Measurements from ENCODE around the gene UBR4. TPM values are rescaled to one million over a fixed set of nuclear protein-coding genes. Genes with fewer than 3 reads are reported as not detected.
"Not testable (repeated sequence)": the region's sequence is repeated elsewhere in the genome, so short reads cannot be mapped to it uniquely, and the experiment has no call there.

UBR4 gene
- total RNA-seq, result 100 to 1,000 TPM in 1 of 2 experiments, 10 to 100 TPM in 1; 98.6 to 101 TPM

GRCh38 chr1:19209990-19210771, at the start of gene UBR4:
Gene UBR4 (minus strand): TSS chr1:19210266. CDS start chr1:19210248, 18 bp downstream.
- peak; percentile 97 for DNase-seq
- ChIA-PET CTCF (interaction anchor here (0.9 to 1.2 kb wide), 4 partner anchors 31 to 41 kb away, joined by 3 to 4 read pairs (median 3); partner anchors contain the start of genes EMC1 and MRTO4), POLR2A (interaction anchor here (0.7 to 3.2 kb wide), 24 partner anchors 10 to 307 kb away, joined by 3 to 20 read pairs (median 4); partner anchors contain the start of genes AKR7A2, EMC1, MRTO4 and SLC66A1)
- peak within 1 kb of the TSS; percentile 94 for H3K27ac Mint-ChIP-seq
- H3K27me3 Mint-ChIP-seq, result no peaks in the 10 kb centered on the region
- H3K4me3 Mint-ChIP-seq, result peak within 1 kb of the TSS; percentile 90
- peaks cover 78% of the 10 kb centered on the region for H3K4me1 Mint-ChIP-seq
- peaks cover 22% of the 10 kb centered on the region for H3K36me3 Mint-ChIP-seq (ENCODE audit: low read depth)
- H3K9me3 Mint-ChIP-seq, result no peaks in the 10 kb centered on the region

- Mint-ChIP-seq H3K4me3 (no peak overlapping the region), H3K27ac (peak overlapping the region; percentile 26)
- POLR2A ChIA-PET, result interaction anchor here (0.6 kb wide), 1 partner anchor 90 kb away, joined by 3 read pairs; no protein-coding TSS in a partner anchor
Observed at GRCh38 chr1:19258353-19258752, 48.3 kb upstream of the UBR4 start.

GRCh38 chr1:19257178-19257914, 47.3 kb upstream of the UBR4 start:
- DNase-seq, result no peak
- peak overlapping the region; percentile 63 for H3K27ac Mint-ChIP-seq
- CTCF ChIA-PET, result interaction anchor here (1.3 kb wide), 1 partner anchor 396 kb away, joined by 3 read pairs; no protein-coding TSS in a partner anchor
- peaks cover 31% of the 10 kb centered on the region for H3K4me1 Mint-ChIP-seq
- H3K27me3 Mint-ChIP-seq, result no peaks in the 10 kb centered on the region
- H3K36me3 Mint-ChIP-seq (ENCODE audit: low read depth), result peaks cover 29% of the 10 kb centered on the region
- no peaks in the 10 kb centered on the region for H3K9me3 Mint-ChIP-seq
- H3K4me3 Mint-ChIP-seq, result no peak overlapping the region
- POLR2A ChIA-PET, result no interaction called here

More at GRCh38 chr1:19258353-19258752, 48.3 kb upstream of the UBR4 start:
- CTCF ChIA-PET, result no interaction called here
- H3K27me3 Mint-ChIP-seq, result no peaks in the 10 kb centered on the region
- H3K4me1 Mint-ChIP-seq, result peaks cover 24% of the 10 kb centered on the region
- no peak for DNase-seq
- H3K36me3 Mint-ChIP-seq (ENCODE audit: low read depth), result peaks cover 29% of the 10 kb centered on the region
- H3K9me3 Mint-ChIP-seq, result no peaks in the 10 kb centered on the region

- POLR2A ChIA-PET, result interaction anchor here (0.7 kb wide), 1 partner anchor 48 kb away, joined by 4 read pairs; no protein-coding TSS in a partner anchor
- peaks cover 31% of the 10 kb centered on the region for H3K4me1 Mint-ChIP-seq
- H3K4me3 Mint-ChIP-seq, H3K9me3 Mint-ChIP-seq, CTCF ChIA-PET, H3K27me3 Mint-ChIP-seq, DNase-seq: not testable (repeated sequence)
- H3K36me3 Mint-ChIP-seq (ENCODE audit: low read depth), result peaks cover 29% of the 10 kb centered on the region
- H3K27ac Mint-ChIP-seq, result peak overlapping the region; percentile 40
Observed at GRCh38 chr1:19256301-19256700, 46.2 kb upstream of the UBR4 start.

GRCh38 chr1:19255288-19255687, 45.2 kb upstream of the UBR4 start:
- ChIA-PET POLR2A (interaction anchor here (1.0 to 1.3 kb wide), 3 partner anchors 8 to 76 kb away, joined by 3 to 4 read pairs (median 3); no protein-coding TSS in a partner anchor), CTCF (interaction anchor here (1.1 to 1.3 kb wide), 2 partner anchors 10 to 16 kb away, joined by 3 to 4 read pairs; no protein-coding TSS in a partner anchor)
- Mint-ChIP-seq H3K36me3 (ENCODE audit: low read depth) (peaks cover 31% of the 10 kb centered on the region), H3K4me3 (no peak overlapping the region), H3K4me1 (peaks cover 40% of the 10 kb centered on the region), H3K27ac (no peak overlapping the region), H3K9me3 (no peaks in the 10 kb centered on the region), H3K27me3 (no peaks in the 10 kb centered on the region)
- DNase-seq, result no peak

GRCh38 chr1:19254416-19254815, 44.4 kb upstream of the UBR4 start:
- Mint-ChIP-seq H3K27ac (no peak overlapping the region), H3K4me3 (no peak overlapping the region), H3K27me3 (no peaks in the 10 kb centered on the region), H3K36me3 (ENCODE audit: low read depth) (peaks cover 24% of the 10 kb centered on the region), H3K4me1 (peaks cover 42% of the 10 kb centered on the region), H3K9me3 (no peaks in the 10 kb centered on the region)
- no peak for DNase-seq
- ChIA-PET POLR2A (interaction anchor here (0.9 to 1.3 kb wide), 3 partner anchors 9 to 75 kb away, joined by 3 to 4 read pairs (median 3); partner anchors contain the start of gene UBR4), CTCF (interaction anchor here (1.1 kb wide), 1 partner anchor 17 kb away, joined by 4 read pairs; no protein-coding TSS in a partner anchor)

GRCh38 chr1:19251305-19252196, 41.5 kb upstream of the UBR4 start, which contains the start of the genes EMC1 and MRTO4:
Gene EMC1 (minus strand): TSS chr1:19251524. CDS start chr1:19251509, 15 bp downstream.
Gene MRTO4 (plus strand): TSS chr1:19251805. CDS start chr1:19251836, 31 bp downstream.
- CTCF ChIA-PET, result interaction anchor here (1.0 to 1.7 kb wide), 5 partner anchors 10 to 410 kb away, joined by 3 to 13 read pairs (median 4); no protein-coding TSS in a partner anchor
- H3K36me3 Mint-ChIP-seq (ENCODE audit: low read depth), result peaks cover 3% of the 10 kb centered on the region
- H3K4me1 Mint-ChIP-seq, result peaks cover 34% of the 10 kb centered on the region
- peak within 1 kb of the TSS; percentile 94 for H3K4me3 Mint-ChIP-seq
- peak within 1 kb of the TSS; percentile 86 for H3K27ac Mint-ChIP-seq
- H3K9me3 Mint-ChIP-seq, result no peaks in the 10 kb centered on the region
- peak; percentile 91 for DNase-seq
- POLR2A ChIA-PET, result interaction anchor here (0.8 to 3.0 kb wide), 14 partner anchors 9 to 347 kb away, joined by 3 to 20 read pairs (median 5); partner anchors contain the start of genes AKR7A2, SLC66A1 and UBR4
- H3K27me3 Mint-ChIP-seq, result no peaks in the 10 kb centered on the region

GRCh38 chr1:19250629-19251304, 40.7 kb upstream of the UBR4 start:
- Mint-ChIP-seq H3K27me3 (no peaks in the 10 kb centered on the region), H3K36me3 (ENCODE audit: low read depth) (peaks cover 2% of the 10 kb centered on the region), H3K9me3 (no peaks in the 10 kb centered on the region), H3K27ac (peak overlapping the region; percentile 86), H3K4me1 (peaks cover 29% of the 10 kb centered on the region), H3K4me3 (peak overlapping the region; percentile 94)
- DNase-seq, result no peak
- ChIA-PET CTCF (interaction anchor here (1.0 to 1.7 kb wide), 3 partner anchors 9 to 40 kb away, joined by 3 to 13 read pairs (median 4); no protein-coding TSS in a partner anchor), POLR2A (interaction anchor here (0.5 to 3.0 kb wide), 12 partner anchors 8 to 346 kb away, joined by 3 to 20 read pairs (median 5); partner anchors contain the start of gene UBR4)

GRCh38 chr1:19240673-19241538, 30.8 kb upstream of the UBR4 start:
- ChIA-PET POLR2A (interaction anchor here (1.0 to 1.7 kb wide), 3 partner anchors 10 to 29 kb away, joined by 3 to 9 read pairs (median 3); partner anchors contain the start of genes EMC1 and MRTO4), CTCF (interaction anchor here (0.9 to 2.8 kb wide), 14 partner anchors 9 to 357 kb away, joined by 3 to 13 read pairs (median 4); partner anchors contain the start of genes ALDH4A1, EMC1 and MRTO4)
- no peak overlapping the region for H3K4me3 Mint-ChIP-seq
- H3K4me1 Mint-ChIP-seq, result no peaks in the 10 kb centered on the region
- peak; percentile 71 for DNase-seq
- H3K36me3 Mint-ChIP-seq (ENCODE audit: low read depth), result peaks cover 55% of the 10 kb centered on the region
- no peak overlapping the region for H3K27ac Mint-ChIP-seq
- no peaks in the 10 kb centered on the region for H3K27me3 Mint-ChIP-seq
- no peaks in the 10 kb centered on the region for H3K9me3 Mint-ChIP-seq

GRCh38 chr1:19239876-19240275, 29.8 kb upstream of the UBR4 start:
- Mint-ChIP-seq H3K27ac (no peak overlapping the region), H3K9me3 (no peaks in the 10 kb centered on the region), H3K4me1 (no peaks in the 10 kb centered on the region), H3K27me3 (no peaks in the 10 kb centered on the region), H3K4me3 (no peak overlapping the region), H3K36me3 (ENCODE audit: low read depth) (peaks cover 57% of the 10 kb centered on the region)
- ChIA-PET CTCF (interaction anchor here (0.6 to 2.8 kb wide), 6 partner anchors 10 to 356 kb away, joined by 3 to 13 read pairs (median 4); no protein-coding TSS in a partner anchor), POLR2A (no interaction called here)
- DNase-seq, result no peak
